ENCODE results near the gene PRDM15.

Gene PRDM15

GRCh38 chr21:41761211-41761933 lies 117.8 kb downstream of the PRDM15 start:
- DNase-seq, result no peak

- DNase-seq, result no peak
Measured at GRCh38 chr21:41760411-41760810, 118.7 kb downstream of the PRDM15 start.

GRCh38 chr21:41759926-41760325 lies 119.2 kb downstream of the PRDM15 start:
- no peak for DNase-seq

- DNase-seq, result no peak
Measured at GRCh38 chr21:41759214-41759840, 119.8 kb downstream of the PRDM15 start.

- DNase-seq, result no peak
Measured at GRCh38 chr21:41758550-41758949, 120.6 kb downstream of the PRDM15 start.

- DNase-seq, result no peak
Measured at GRCh38 chr21:41755934-41756773, 123.0 kb downstream of the PRDM15 start.

- no peak for DNase-seq
Measured at GRCh38 chr21:41755258-41755933, 123.7 kb downstream of the PRDM15 start.

GRCh38 chr21:41754479-41754891 lies 124.7 kb downstream of the PRDM15 start:
- no peak for DNase-seq

GRCh38 chr21:41753006-41753898 lies 125.9 kb downstream of the PRDM15 start:
- DNase-seq, result no peak

GRCh38 chr21:41752231-41752681 lies 126.9 kb downstream of the PRDM15 start:
- no peak for DNase-seq

- no peak for DNase-seq
Measured at GRCh38 chr21:41751611-41752011, 127.5 kb downstream of the PRDM15 start.

- DNase-seq, result no peak
Measured at GRCh38 chr21:41750532-41751151, 128.5 kb downstream of the PRDM15 start.

GRCh38 chr21:41750051-41750450 lies 129.1 kb downstream of the PRDM15 start:
- no peak for DNase-seq

- no peak for DNase-seq
Measured at GRCh38 chr21:41749286-41749685, 129.9 kb downstream of the PRDM15 start.

All from effector CD4-positive, alpha-beta T cell (primary cell).